GM12891 (cell line): Measurements from ENCODE around the gene DAB2IP.

Experiments used
- POLR2A ChIP-seq: IDR thresholded peaks from 2 replicates; pipeline ENCODE4 v1.6.1; 2011; ENCODE audit warnings: low read depth, low read length, control low read depth
- POLR2AphosphoS5 ChIP-seq: IDR thresholded peaks from 2 replicates; pipeline ENCODE4 v1.6.1; 2011; ENCODE audit warnings: low read depth, low read length, control low read depth
- POU2F2 ChIP-seq: IDR thresholded peaks from 2 replicates; pipeline ENCODE4 v1.6.1; 2011; ENCODE audit warnings: low read depth, mild to moderate bottlenecking, control low read depth, low read length, moderate library complexity
- SPI1 ChIP-seq: IDR thresholded peaks from 2 replicates; pipeline ENCODE4 v1.6.1; 2011; ENCODE audit warnings: low read depth, low read length, control low read depth
- TAF1 ChIP-seq: IDR thresholded peaks from 2 replicates; pipeline ENCODE4 v1.6.1; 2011; ENCODE audit warnings: low read depth, low read length, control low read depth

GRCh38 chr9:121783111-121783510 is 131.7 kb downstream of the DAB2IP start:
- TF ChIP-seq POLR2AphosphoS5 (no peak), POLR2A (no peak), POU2F2 (no peak), SPI1 (no peak), TAF1 (no peak)
